Dendritic cell treated with granulocyte-macrophage colony-stimulating factor and Interleukin-4, amounts not matched to agents 40 ng/mL and 50 ng/mL, for 4 days (primary cell): ENCODE measurements around the gene MPRIP.
"Not testable (repeated sequence)": the region's sequence is repeated elsewhere in the genome, so short reads cannot be mapped to it uniquely, and the experiment has no call there.

Experiments
- H3K27ac Mint-ChIP-seq: one replicate; pipeline ENCODE4 v1.8.0; 2022; ENCODE audit warnings: mild to moderate bottlenecking, mixed read lengths
- H3K27me3 Mint-ChIP-seq: one replicate; pipeline ENCODE4 v1.8.0; 2022; ENCODE audit warnings: mild to moderate bottlenecking, mixed read lengths
- H3K36me3 Mint-ChIP-seq: one replicate; pipeline ENCODE4 v1.8.0; 2022; ENCODE audit warnings: low read depth, mixed read lengths
- H3K4me1 Mint-ChIP-seq: one replicate; pipeline ENCODE4 v1.8.0; 2022; ENCODE audit warnings: low read depth, mixed read lengths
- H3K4me3 Mint-ChIP-seq: one replicate; pipeline ENCODE4 v1.8.0; 2022; ENCODE audit warnings: mild to moderate bottlenecking, moderate library complexity, mixed read lengths
- H3K9me3 Mint-ChIP-seq: one replicate; pipeline ENCODE4 v1.8.0; 2022; ENCODE audit warnings: mixed read lengths
- intact Hi-C: fragments of 100-400 bp; cut with micrococcal nuclease; formaldehyde crosslinking; loops from one replicate; pipeline ENCODE4 v1.15.0; 2022

MPRIP gene

DNA sequence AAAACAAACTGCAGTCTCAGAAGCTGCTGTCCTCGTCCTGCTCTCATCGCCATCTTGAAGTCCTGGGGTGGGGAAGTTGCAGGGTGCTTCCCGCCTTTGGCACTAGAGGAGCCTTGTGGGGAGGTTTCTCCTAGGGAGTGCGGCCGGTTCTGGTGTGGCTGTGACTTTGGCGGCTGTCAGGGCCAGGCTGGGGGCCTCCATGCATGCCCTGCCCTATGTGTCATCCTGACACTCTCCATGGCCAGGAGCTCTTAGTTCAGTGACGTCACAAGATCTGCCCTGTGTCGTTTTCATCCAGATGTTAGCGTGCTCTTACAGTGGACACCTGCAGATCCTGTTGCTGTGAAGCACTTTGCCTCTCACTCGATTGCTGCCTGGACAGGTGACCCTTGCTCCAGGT, 114.3 kb downstream of the MPRIP start:
- Mint-ChIP-seq H3K27ac (no peak overlapping the region), H3K36me3 (peaks cover 97% of the 10 kb centered on the region), H3K4me3 (no peak overlapping the region), H3K9me3 (no peaks in the 10 kb centered on the region), H3K4me1 (peaks cover 25% of the 10 kb centered on the region), H3K27me3 (peaks cover 1% of the 10 kb centered on the region)
- intact Hi-C loops, result no loop called here

DNA sequence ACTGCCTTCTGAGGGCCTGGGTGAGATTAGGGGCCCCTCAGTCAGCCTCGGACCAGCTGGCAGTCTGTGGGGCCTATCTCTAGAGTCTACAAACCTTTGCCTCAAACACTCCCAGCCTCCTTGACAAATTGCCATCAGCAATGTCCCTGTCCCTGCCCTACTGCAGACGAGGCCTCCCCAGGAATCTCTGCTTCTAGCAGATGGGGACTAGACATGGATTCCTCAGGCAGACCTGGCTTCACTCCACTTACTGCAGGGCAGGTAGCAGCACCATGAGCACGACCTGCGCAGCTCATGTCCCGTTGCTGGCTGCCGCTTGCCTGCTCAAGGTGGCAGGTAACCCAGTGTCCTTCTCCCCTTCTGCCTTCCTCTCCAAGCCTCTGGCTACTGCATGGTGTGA, 114.8 kb downstream of the MPRIP start:
- intact Hi-C loops, result no loop called here
- Mint-ChIP-seq H3K4me1 (peaks cover 20% of the 10 kb centered on the region), H3K36me3 (peaks cover 100% of the 10 kb centered on the region), H3K27ac (no peak overlapping the region), H3K27me3 (peaks cover 1% of the 10 kb centered on the region), H3K4me3 (no peak overlapping the region), H3K9me3 (no peaks in the 10 kb centered on the region)

DNA sequence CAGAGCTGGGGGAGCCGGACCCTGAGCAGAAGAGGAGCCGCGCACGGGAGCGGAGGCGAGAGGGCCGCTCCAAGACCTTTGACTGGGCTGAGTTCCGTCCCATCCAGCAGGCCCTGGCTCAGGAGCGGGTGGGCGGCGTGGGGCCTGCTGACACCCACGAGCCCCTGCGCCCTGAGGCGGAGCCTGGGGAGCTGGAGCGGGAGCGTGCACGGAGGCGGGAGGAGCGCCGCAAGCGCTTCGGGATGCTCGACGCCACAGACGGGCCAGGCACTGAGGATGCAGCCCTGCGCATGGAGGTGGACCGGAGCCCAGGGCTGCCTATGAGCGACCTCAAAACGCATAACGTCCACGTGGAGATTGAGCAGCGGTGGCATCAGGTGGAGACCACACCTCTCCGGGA, 116.2 kb downstream of the MPRIP start:
- intact Hi-C loops, H3K27ac Mint-ChIP-seq, H3K9me3 Mint-ChIP-seq, H3K27me3 Mint-ChIP-seq, H3K4me1 Mint-ChIP-seq, H3K4me3 Mint-ChIP-seq: not testable (repeated sequence)
- H3K36me3 Mint-ChIP-seq, result peaks cover 100% of the 10 kb centered on the region

GRCh38 chr17:17159571-17159970, 117.3 kb downstream of the MPRIP start:
- Mint-ChIP-seq H3K27ac (no peak overlapping the region), H3K9me3 (no peaks in the 10 kb centered on the region), H3K27me3 (no peaks in the 10 kb centered on the region), H3K36me3 (peaks cover 100% of the 10 kb centered on the region), H3K4me1 (peaks cover under 1% of the 10 kb centered on the region), H3K4me3 (no peak overlapping the region)
- intact Hi-C loops, result no loop called here

DNA sequence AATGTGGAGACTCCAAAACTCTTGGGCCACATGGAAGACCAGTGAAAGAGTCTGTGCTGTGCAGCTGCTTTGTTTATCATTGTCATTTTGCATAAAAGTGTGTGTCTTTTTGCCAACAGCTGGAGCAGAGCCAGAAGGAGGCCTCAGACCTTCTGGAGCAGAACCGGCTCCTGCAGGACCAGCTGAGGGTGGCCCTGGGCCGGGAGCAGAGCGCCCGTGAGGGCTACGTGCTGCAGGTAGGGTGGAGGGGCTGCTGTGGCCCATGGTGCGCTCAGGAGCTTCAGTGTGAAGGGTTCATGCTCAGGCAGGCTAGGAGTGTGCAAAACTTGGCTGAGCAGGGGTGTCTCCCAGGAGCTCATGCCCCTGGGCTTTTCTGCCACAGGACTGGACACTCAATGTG, 118.9 kb downstream of the MPRIP start:
- Mint-ChIP-seq H3K4me3 (no peak overlapping the region), H3K4me1 (peaks cover 6% of the 10 kb centered on the region), H3K27me3 (no peaks in the 10 kb centered on the region), H3K27ac (no peak overlapping the region), H3K36me3 (peaks cover 100% of the 10 kb centered on the region), H3K9me3 (no peaks in the 10 kb centered on the region)
- intact Hi-C loops, result no loop called here

- Mint-ChIP-seq H3K27ac (no peak overlapping the region), H3K36me3 (peaks cover 100% of the 10 kb centered on the region), H3K4me1 (peaks cover 6% of the 10 kb centered on the region), H3K27me3 (no peaks in the 10 kb centered on the region), H3K9me3 (no peaks in the 10 kb centered on the region), H3K4me3 (no peak overlapping the region)
- intact Hi-C loops, result no loop called here
These were observed 119.5 kb downstream of the MPRIP start for GRCh38 chr17:17161759-17162158.

- Mint-ChIP-seq H3K36me3 (peaks cover 100% of the 10 kb centered on the region), H3K4me1 (peaks cover 6% of the 10 kb centered on the region), H3K27ac (no peak overlapping the region), H3K27me3 (no peaks in the 10 kb centered on the region), H3K9me3 (no peaks in the 10 kb centered on the region), H3K4me3 (no peak overlapping the region)
- intact Hi-C loops, result no loop called here
These were observed 121.9 kb downstream of the MPRIP start for GRCh38 chr17:17164156-17164555.

GRCh38 chr17:17164676-17165075, 122.4 kb downstream of the MPRIP start:
- H3K36me3 Mint-ChIP-seq, result peaks cover 100% of the 10 kb centered on the region
- peaks cover 6% of the 10 kb centered on the region for H3K4me1 Mint-ChIP-seq
- no peak overlapping the region for H3K27ac Mint-ChIP-seq

DNA sequence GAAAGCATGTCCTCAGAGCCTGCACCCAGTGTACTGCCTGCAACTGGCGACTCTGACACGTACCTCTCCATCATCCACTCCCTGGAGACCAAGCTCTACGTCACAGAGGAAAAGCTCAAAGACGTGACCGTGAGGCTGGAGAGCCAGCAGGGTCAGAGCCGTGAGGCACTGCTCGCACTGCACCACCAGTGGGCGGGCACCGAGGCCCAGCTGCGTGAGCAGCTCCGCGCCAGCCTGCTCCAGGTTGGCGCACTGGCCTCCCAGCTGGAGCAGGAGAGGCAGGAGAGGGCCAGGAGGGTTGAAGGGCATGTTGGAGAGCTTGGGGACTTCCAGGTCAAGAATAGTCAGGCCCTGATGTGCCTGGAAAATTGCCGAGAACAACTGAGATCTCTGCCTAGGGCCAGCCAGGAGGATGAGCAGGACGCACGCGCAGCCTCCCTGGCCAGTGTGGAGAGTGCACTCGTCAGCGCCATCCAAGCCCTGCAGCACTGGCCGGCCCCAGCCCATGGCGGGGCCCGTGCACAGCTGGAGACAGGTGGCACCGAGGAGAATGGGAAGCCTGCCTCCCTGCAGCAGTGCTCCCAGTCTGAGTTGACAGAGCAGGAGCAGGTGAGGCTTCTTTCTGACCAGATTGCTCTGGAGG, 123.5 kb downstream of the MPRIP start:
- Mint-ChIP-seq H3K9me3 (no peaks in the 10 kb centered on the region), H3K36me3 (peaks cover 91% of the 10 kb centered on the region), H3K4me3 (no peak overlapping the region), H3K27ac (no peak overlapping the region), H3K27me3 (no peaks in the 10 kb centered on the region), H3K4me1 (peaks cover 6% of the 10 kb centered on the region)
- intact Hi-C loops, result no loop called here

More at GRCh38 chr17:17164676-17165075, 122.4 kb downstream of the MPRIP start:
- intact Hi-C loops, result no loop called here
- Mint-ChIP-seq H3K27me3 (no peaks in the 10 kb centered on the region), H3K4me3 (no peak overlapping the region), H3K9me3 (no peaks in the 10 kb centered on the region)

GRCh38 chr17:17166446-17166845, 124.2 kb downstream of the MPRIP start:
- H3K4me3 Mint-ChIP-seq, result no peak overlapping the region
- H3K4me1 Mint-ChIP-seq, result peaks cover 7% of the 10 kb centered on the region
- no peaks in the 10 kb centered on the region for H3K27me3 Mint-ChIP-seq
- peaks cover 90% of the 10 kb centered on the region for H3K36me3 Mint-ChIP-seq
- H3K27ac Mint-ChIP-seq, result no peak overlapping the region
- H3K9me3 Mint-ChIP-seq, result no peaks in the 10 kb centered on the region
- intact Hi-C loops, result no loop called here

- intact Hi-C loops, result no loop called here
- Mint-ChIP-seq H3K4me1 (peaks cover 15% of the 10 kb centered on the region), H3K27me3 (no peaks in the 10 kb centered on the region), H3K27ac (no peak overlapping the region), H3K36me3 (peaks cover 90% of the 10 kb centered on the region), H3K9me3 (no peaks in the 10 kb centered on the region), H3K4me3 (no peak overlapping the region)
These were observed 125.1 kb downstream of the MPRIP start for GRCh38 chr17:17167356-17167755.

- H3K27me3 Mint-ChIP-seq, result no peaks in the 10 kb centered on the region
- H3K4me3 Mint-ChIP-seq, result no peak overlapping the region
- H3K9me3 Mint-ChIP-seq, result no peaks in the 10 kb centered on the region
- H3K4me1 Mint-ChIP-seq, result peaks cover 21% of the 10 kb centered on the region
- no peak overlapping the region for H3K27ac Mint-ChIP-seq
- H3K36me3 Mint-ChIP-seq, result peaks cover 90% of the 10 kb centered on the region
- intact Hi-C loops, result no loop called here
These were observed 125.7 kb downstream of the MPRIP start for GRCh38 chr17:17167986-17168385.

- Mint-ChIP-seq H3K36me3 (peaks cover 90% of the 10 kb centered on the region), H3K27me3 (no peaks in the 10 kb centered on the region), H3K27ac (no peak overlapping the region), H3K9me3 (no peaks in the 10 kb centered on the region), H3K4me3 (no peak overlapping the region), H3K4me1 (peaks cover 21% of the 10 kb centered on the region)
- intact Hi-C loops, result no loop called here
These were observed 126.1 kb downstream of the MPRIP start for GRCh38 chr17:17168401-17168800.

GRCh38 chr17:17169396-17169795, 127.1 kb downstream of the MPRIP start:
- Mint-ChIP-seq H3K27me3 (no peaks in the 10 kb centered on the region), H3K27ac (no peak overlapping the region), H3K36me3 (peaks cover 90% of the 10 kb centered on the region), H3K9me3 (no peaks in the 10 kb centered on the region), H3K4me3 (no peak overlapping the region), H3K4me1 (peaks cover 21% of the 10 kb centered on the region)
- intact Hi-C loops, result no loop called here

DNA sequence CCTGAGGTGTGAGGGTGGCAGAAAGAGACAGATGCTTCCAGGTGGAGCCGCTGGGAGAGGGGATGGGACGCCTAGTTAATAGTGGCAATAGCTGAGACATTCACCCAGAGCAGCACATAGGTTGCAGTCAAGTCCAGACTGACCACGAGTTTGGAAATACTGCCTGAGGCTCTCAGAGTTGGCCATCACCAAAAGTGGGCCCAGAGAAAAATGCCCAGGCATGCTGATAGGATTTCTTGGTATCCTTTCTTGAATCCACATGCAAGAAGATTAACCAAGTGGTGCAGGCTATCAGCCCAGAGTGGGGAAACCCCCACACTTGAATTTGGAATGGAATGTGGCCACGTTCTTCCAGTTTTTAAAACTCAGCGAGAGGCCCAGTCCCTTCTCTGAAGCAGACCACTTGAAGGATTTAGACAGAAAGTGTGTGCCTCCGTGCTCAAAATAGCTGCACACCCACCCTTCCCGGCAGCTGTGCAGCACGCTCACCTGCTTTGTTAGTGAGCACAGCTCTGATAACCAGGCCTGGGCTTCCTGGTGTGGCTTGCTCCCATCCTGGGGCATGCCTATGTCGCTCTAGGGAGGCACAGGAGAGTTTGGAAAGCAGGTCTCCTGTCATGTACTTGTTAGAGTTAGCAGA, 128.2 kb downstream of the MPRIP start:
- no peak overlapping the region for H3K27ac Mint-ChIP-seq
- intact Hi-C loops, result no loop called here
- no peaks in the 10 kb centered on the region for H3K27me3 Mint-ChIP-seq
- no peak overlapping the region for H3K4me3 Mint-ChIP-seq
- H3K4me1 Mint-ChIP-seq, result peaks cover 22% of the 10 kb centered on the region
- H3K9me3 Mint-ChIP-seq, result no peaks in the 10 kb centered on the region
- peaks cover 90% of the 10 kb centered on the region for H3K36me3 Mint-ChIP-seq
